Activated gamma-delta T cell treated with Interleukin-2 at 50 U/mL for 16 hours (primary cell): ENCODE data around the gene CPPED1.
"Not testable (repeated sequence)": the region's sequence is repeated elsewhere in the genome, so short reads cannot be mapped to it uniquely, and the experiment has no call there.

Source experiments
- DNase-seq: peaks from one replicate; pipeline ENCODE4 v3.0.0-alpha.2; 2020

The CPPED1 gene, protein sequence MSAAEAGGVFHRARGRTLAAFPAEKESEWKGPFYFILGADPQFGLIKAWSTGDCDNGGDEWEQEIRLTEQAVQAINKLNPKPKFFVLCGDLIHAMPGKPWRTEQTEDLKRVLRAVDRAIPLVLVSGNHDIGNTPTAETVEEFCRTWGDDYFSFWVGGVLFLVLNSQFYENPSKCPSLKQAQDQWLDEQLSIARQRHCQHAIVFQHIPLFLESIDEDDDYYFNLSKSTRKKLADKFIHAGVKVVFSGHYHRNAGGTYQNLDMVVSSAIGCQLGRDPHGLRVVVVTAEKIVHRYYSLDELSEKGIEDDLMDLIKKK

GRCh38 chr16:12803203-12804093 is at the start of gene CPPED1:
TSS of gene CPPED1 (minus strand) at chr16:12803887. CDS start at chr16:12803776, 111 bp downstream.
- peak; percentile 84 for DNase-seq

GRCh38 chr16:12850186-12850585 is 46.5 kb upstream of the CPPED1 start:
- DNase-seq = no peak

- DNase-seq = no peak
Measured at GRCh38 chr16:12846592-12846991, 42.9 kb upstream of the CPPED1 start.

- no peak for DNase-seq
Measured at GRCh38 chr16:12845282-12845681, 41.6 kb upstream of the CPPED1 start.

- no peak for DNase-seq
Measured at GRCh38 chr16:12837756-12838155, 34.1 kb upstream of the CPPED1 start.

DNA sequence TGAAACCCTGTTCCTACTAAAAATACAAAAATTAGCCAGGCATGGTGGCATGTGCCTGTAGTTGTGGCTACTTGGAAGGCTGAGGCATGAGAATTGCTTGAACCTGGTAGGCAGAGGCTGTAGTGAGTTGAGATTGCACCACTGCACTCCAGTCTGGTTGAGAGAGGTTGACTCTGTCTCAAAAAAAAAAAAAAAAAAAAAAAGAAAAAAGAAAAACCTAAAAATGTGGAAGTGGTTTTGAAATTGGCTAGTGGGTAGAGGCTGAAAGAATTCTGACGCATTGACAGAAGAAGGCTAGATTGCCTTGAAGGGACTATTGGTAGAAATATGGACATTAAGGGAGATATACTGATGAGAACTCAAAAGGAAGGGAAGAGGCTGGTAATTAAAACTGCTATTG is 33.6 kb upstream of the CPPED1 start:
- DNase-seq = no peak

GRCh38 chr16:12833926-12834325 is 30.2 kb upstream of the CPPED1 start:
- DNase-seq = no peak

- DNase-seq = no peak
Measured at GRCh38 chr16:12829096-12829888, 25.6 kb upstream of the CPPED1 start.

- DNase-seq = no peak
Measured at GRCh38 chr16:12828206-12828605, 24.5 kb upstream of the CPPED1 start.

DNA sequence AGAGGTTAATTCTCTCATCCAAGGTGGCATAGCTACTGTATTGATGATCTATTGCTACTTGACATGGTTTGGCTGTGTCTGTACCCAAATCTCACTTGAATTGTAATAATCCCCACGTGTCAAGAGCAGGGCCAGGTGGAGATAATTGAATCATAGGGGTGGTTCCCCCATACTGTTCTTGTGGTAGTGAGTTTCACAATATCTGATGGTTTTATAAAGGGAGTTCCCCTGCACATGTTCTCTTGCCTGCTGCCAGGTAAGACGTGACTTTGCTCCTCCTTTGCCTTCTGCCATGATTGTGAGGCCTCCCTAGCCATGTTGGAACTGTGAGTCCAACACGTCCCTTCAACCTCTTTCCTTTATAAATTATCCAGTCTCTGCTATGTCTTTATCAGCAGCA is 22.9 kb upstream of the CPPED1 start:
- no peak for DNase-seq

- DNase-seq = peak; percentile 77
Measured at GRCh38 chr16:12819126-12820117, 15.7 kb upstream of the CPPED1 start.

DNA sequence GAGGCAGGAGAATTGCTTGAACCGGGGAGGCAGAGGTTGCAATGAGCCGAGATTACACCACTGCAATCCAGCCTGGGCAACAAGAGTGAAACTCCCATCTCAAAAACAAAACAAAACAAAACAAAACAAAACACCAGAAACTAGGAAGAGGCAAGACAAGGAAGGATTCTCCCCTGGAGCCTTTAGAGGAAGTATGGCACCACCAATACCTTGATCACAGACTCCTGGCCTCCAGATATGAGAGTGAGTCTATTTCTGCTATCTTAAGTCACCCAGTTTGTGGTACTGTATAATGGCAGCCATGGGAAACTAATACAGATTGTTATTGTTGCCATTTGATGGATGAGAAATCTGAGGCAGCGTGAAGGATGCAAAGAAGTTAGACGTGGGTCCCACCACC is 14.6 kb upstream of the CPPED1 start:
- no peak for DNase-seq

DNA sequence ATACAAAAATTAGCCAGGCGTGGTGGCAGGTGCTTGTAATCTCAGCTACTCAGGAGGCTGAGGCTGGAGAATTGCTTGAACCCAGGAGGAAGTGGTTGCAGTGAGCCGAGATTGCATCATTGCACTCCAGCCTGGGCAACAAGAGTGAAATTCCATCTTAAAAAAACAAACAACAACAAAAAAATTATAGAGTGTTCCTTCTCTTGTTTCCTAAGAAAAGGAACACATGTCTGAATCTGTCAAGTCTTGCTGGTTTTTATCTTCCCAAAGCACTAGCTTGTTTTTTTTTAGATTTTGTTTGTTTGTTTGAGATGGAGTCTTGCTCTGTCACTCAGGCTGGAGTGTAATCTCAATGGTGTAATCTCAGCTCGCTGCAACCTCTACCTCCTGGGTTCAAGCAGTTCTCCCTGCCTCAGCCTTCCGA is 13.1 kb upstream of the CPPED1 start:
- DNase-seq = not testable (repeated sequence)

DNA sequence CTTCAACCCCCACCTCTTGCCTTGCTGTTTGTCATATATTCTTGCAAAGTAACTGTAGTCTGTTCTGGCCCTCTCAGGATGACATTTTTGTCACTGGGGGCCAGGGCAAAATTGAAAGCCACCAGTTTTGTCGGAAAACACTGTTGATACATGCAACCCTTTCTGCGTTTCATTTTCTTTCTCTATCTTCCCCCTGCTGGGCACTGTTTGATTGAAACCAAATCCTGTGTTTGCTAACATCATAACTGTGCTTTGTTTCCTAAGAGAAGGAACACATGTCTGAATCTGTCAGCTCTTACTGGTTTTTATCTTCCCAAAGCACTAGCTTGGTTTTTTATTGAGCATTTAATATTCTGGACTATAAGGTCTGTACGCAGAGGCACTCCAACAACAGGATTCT is 11.7 kb upstream of the CPPED1 start:
- DNase-seq = no peak

- not testable (repeated sequence) for DNase-seq
Measured at GRCh38 chr16:12813734-12814133, 10.0 kb upstream of the CPPED1 start.

DNA sequence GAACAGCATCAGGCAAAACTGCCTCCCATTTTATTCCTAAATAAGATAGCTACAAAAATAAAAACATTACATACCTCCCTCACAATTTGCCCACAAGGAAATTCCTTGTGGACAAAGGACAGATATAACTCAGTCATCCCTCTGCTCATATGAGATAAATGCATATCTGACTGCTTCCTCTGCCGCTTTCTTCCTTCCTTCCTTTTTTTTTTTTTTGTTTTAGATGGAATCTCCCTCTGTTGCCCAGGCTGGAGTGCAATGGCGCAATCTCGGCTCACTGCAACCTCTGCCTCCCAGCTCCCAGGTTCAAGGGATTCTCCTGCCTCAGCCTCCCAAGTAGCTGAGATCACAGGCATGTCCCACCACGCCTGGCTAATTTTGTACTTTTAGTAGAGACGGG is 9.6 kb upstream of the CPPED1 start:
- DNase-seq = not testable (repeated sequence)

- DNase-seq = no peak
Measured at GRCh38 chr16:12811441-12812383, 8.0 kb upstream of the CPPED1 start.

- no peak for DNase-seq
Measured at GRCh38 chr16:12805066-12805465, 1.4 kb upstream of the CPPED1 start.

GRCh38 chr16:12804395-12804794 is 708 bp upstream of the CPPED1 start:
- no peak for DNase-seq

DNA sequence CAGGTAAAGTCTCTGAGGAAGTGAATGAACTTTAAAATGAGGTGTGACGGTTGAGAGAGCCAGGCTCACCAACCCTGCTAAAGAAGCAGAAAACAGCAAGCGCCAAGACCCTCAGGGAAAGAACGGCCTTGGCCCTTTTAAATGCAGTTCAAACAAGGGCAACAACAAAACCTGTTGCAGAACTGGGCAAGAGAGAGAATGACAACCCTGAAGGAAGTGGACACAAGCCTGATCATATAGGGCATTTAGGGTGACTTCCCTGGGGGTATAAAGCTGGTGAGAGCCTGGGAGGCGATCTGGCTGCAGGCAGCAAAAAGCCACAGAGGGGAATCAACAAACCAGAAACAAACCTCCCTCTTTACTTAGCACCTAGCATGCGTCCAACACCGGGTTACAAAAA is 1.0 kb downstream of the CPPED1 start:
- DNase-seq = no peak

DNA sequence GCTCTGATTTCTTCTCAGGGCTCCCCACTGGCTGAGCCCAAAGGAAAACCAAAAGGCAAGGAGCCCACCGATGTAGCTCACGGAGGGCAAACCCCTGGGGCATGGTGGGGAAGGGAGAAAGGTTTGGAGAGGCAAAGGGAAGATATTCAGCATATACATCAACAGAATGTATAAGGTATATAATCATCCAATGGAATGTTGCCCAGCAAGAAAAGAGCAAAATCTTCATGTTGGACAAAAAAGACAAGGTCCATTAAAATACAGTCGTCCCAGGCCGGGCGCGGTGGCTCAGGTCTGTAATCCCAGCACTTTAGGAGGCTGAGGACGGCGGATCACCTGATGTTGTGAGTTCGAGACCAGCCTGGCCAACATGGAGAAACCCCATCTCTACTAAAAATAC is 1.6 kb downstream of the CPPED1 start:
- no peak for DNase-seq
